Measurements from ENCODE around the gene CXCL13.

- no peak for TF ChIP-seq POLR2A (IDR thresholded peaks at IDR 0.05)
- TF ChIP-seq, protein P1, sequence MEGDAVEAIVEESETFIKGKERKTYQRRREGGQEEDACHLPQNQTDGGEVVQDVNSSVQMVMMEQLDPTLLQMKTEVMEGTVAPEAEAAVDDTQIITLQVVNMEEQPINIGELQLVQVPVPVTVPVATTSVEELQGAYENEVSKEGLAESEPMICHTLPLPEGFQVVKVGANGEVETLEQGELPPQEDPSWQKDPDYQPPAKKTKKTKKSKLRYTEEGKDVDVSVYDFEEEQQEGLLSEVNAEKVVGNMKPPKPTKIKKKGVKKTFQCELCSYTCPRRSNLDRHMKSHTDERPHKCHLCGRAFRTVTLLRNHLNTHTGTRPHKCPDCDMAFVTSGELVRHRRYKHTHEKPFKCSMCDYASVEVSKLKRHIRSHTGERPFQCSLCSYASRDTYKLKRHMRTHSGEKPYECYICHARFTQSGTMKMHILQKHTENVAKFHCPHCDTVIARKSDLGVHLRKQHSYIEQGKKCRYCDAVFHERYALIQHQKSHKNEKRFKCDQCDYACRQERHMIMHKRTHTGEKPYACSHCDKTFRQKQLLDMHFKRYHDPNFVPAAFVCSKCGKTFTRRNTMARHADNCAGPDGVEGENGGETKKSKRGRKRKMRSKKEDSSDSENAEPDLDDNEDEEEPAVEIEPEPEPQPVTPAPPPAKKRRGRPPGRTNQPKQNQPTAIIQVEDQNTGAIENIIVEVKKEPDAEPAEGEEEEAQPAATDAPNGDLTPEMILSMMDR (IDR thresholded peaks at IDR 0.05): no peak
Observed at GRCh38 chr4:77624213-77624612, 18.6 kb downstream of the CXCL13 start.

Measured in lower leg skin (tissue), 3 donors.